HG03558 (cell line): ENCODE measurements around the gene TRIM25.

Experiments used
- ATAC-seq: cut with Tn5 transposase; IDR thresholded peaks from one replicate; pipeline ENCODE4 v1.9.1; 2021; ENCODE audit warnings: moderate number of reproducible peaks; ENCODE audit not compliant: unreplicated experiment; ENCODE audit errors: extremely low read depth

TRIM25 gene

DNA sequence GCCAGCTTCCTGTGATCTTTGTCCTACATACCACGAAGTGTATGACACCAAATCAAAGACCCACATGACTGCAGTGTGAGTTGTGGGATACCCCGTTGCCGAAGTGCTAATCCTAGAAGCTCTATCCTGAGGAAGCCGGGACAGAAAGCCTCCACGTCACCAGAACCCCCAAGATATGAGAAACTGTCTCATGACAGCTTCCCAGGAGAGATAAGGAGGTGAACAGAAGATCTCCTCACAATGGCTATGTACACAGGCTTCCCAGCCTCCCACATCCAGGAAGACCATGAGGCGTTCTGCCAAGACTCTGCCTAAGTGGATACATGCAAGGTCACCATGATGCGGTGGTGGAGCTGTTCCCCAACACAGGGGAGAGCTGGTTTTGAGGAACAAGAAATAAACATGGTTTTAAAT lies 37.1 kb downstream of the TRIM25 start:
- ATAC-seq: no peak

DNA sequence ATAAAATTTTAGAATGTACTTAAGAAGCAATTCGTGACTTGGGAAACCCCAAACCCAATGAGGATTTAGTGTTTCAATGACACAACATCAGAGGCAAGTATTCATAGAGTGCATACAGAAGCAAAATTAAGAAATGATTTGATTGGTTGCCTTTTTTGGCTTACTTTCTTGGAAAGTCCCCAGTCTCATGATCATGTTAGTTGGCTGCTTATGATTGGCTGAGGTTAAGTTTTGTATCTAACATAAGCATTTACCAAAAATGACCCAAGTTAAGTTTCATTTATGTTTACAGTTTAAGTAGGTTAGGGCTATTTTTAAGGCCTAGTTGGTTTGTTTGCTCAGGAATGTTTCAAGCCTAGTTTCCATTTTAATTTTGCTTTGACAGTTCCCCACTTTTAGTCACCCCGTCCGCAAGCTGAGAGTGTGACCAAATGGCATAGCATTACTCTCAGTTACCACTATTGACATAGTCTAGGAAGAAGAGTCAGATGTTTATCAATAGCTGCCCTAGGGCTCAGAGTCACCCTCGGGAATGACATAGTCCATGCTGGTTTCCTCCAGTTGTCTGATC lies 43.7 kb downstream of the TRIM25 start:
- no peak for ATAC-seq

- ATAC-seq: no peak
Measured at GRCh38 chr17:56868716-56869115, 45.1 kb downstream of the TRIM25 start.

DNA sequence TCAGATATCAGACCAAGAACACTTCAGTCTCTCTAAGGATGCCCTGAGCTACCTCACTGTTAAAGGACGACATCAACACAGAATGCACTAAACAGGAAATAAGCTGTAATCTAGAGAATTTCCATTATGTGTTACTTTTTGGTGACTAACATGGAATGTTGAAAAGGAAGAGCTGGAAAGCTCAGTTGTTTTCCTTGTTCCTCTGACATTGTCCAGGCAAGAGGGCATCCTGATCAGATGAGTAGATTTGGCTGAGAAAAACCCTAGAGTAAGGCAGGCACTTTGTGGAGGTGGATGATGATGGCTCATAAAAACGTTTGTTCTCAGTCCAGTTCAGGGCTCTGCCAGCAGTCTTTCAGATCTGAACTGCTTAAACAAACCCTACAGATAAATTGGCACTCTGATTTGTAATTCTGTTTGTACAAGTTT lies 45.9 kb downstream of the TRIM25 start:
- no peak for ATAC-seq

GRCh38 chr17:56866496-56866895 lies 47.4 kb downstream of the TRIM25 start:
- no peak for ATAC-seq

GRCh38 chr17:56866076-56866475 lies 47.8 kb downstream of the TRIM25 start:
- ATAC-seq: no peak

DNA sequence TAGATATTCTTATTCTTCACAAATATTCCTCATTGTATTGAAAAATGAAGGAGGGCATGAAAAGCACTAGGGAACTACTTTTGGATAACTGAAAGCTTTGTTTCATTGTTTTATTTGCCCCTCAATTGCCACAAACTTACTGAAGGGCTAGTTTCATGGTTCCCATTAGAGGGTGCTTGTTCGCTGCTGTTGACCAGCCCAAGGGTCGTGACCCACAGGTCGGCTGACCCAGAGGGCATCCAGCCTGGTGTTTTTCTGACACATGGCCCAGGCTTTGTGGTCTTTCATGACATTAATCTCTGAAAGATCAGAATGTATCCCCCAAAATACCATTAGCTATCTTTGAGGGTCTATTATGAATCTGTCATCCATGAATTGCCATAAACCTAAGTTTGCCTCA lies 49.9 kb downstream of the TRIM25 start:
- no peak for ATAC-seq

DNA sequence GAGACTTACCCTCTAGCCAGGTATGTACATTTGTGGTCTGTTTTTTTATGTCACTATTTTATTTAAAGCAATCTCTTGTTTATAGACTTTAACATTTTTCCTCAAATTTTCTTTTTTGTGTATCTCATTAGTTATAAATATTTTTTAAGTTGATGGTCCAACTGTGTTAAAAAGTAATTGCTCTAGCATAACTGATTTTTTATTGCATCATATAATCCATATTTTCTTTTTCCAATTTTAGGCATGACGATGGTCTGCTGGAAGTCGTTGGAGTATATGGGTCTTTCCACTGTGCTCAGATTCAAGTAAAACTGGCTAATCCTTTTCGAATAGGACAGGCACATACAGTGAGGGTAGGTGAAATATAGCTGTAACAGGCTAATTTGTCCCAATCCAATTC lies 52.0 kb downstream of the TRIM25 start:
- ATAC-seq: no peak

GRCh38 chr17:56851008-56851407 lies 62.8 kb downstream of the TRIM25 start:
- no peak for ATAC-seq

- no peak for ATAC-seq
Measured at GRCh38 chr17:56850591-56850990, 63.3 kb downstream of the TRIM25 start.

GRCh38 chr17:56849131-56849530 lies 64.7 kb downstream of the TRIM25 start:
- ATAC-seq: no peak

DNA sequence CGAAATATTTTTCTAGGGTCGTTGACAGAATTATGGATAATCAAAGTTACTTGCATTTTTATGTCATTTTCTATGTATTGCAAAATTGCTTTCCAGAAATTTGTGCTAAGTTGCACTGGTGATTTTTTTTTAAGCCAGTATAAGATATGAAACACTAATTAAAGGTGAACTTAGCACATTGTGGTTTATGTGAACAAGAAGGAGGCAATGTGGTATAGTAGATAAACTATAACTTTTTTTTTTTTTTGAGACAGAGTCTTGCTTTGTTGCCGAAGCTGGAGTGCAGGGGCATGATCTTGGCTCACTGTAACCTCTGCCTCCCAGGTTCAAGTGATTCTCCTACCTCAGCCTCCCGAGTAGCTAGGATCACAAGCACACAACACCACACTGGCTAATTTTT lies 66.7 kb downstream of the TRIM25 start:
- ATAC-seq: no peak

DNA sequence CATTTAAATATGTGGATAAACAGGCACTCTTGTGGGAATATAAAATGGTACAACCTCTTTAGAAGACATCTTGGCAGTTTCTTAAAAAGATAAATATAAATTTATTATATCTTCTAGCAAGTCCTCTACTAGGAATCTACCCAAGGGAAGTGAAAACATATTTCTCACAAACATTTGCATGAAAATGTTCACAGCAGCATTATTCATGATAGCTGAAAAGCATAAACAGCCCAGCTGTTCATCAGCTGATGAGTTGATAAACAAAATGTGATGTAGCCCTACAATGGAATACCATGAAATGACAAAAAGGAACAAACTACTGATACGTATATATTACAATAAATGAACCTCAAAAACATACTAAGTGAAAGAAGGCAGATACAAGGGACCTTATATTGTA lies 67.9 kb downstream of the TRIM25 start:
- no peak for ATAC-seq

DNA sequence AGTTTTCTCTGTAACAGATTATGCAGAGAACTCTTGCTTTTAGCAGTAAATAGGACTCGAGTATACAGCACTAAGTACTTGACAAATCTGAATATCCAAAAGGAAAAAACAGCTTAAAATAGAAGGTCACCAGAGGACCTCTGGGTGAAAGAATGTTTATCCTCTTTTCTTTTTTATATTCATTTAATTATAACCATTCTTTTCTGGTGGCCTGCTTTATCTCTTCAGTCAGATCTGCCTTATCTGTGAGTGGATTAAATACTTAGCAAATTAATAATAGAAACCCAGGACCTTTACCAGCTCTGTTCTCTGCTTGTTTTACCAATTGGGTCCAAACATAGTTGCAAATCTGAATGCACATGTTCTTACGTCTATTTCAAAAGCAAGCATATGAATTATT lies 71.3 kb downstream of the TRIM25 start:
- ATAC-seq: no peak

GRCh38 chr17:56838687-56839086 lies 75.2 kb downstream of the TRIM25 start:
- ATAC-seq: no peak
